ENCODE results near the gene NOS1AP. TPM values are rescaled to one million over a fixed set of nuclear protein-coding genes. Genes with fewer than 3 reads are reported as not detected.

The NOS1AP gene
- total RNA-seq, 2 donors from 2014 or later, result 3.1 to 4.0 TPM

DNA sequence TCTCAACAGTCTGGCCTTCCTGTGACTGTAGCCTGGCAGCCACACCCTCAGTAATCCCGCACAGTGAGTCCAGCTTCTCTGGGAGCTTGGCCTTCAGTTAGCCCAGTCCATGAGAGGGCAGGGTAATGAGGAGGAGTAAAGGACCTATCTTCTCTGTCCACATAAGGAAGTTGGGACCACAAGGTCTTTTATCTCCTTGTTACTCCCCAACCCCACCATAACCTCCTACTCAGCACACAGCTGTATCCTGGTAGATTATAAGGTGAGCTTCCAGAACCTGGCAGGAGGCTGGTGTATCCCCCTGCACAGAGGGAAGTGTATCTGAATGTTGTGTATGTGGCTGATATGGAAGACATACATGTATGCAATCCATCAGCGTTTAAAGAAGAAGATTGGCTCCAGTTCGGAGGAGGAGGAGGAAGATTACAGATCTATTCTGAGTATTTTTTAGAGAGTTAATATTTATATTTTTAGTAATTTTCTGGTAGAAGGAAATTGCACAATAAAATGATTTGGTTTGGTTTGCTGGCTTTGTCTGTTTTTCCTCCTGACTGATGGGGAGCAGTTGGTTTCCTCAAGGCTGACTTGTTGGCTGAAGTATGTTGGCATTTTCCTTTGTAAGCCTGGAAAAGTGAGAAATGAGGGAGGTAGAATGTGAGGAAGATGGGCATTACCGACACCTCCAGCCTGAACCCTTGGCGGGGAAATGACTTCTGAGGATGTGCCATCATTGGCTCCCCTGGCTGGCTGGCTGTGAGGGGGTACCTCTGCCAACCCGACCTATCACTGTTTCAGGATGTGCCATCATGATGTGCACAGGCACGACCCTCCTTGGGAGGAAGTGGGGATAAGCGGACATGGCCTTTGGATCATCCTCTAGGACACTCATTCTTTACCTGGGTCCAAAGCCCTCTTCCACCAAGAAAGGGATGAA is 317.1 kb downstream of the NOS1AP start:
- no peak overlapping the region for H3K27ac ChIP-seq
- TF ChIP-seq POLR2A (IDR thresholded peaks at IDR 0.05), result no peak
- no peak for TF ChIP-seq CTCF (IDR thresholded peaks at IDR 0.05)
- WGBS, 2 donors, result 84 to 85% methylated on average over 8 of the region's 8 CpGs
- DNase-seq, result no peak
- no peak for ATAC-seq
- H3K36me3 ChIP-seq (replicated peaks in 1 of 2; ENCODE audit: insufficient read depth in 1 of 2, low read depth in 2 of 2), result no peaks in the 10 kb centered on the region
- no peaks in the 10 kb centered on the region for H3K4me1 ChIP-seq
- H3K4me3 ChIP-seq, result no peak overlapping the region
- no peaks in the 10 kb centered on the region for H3K27me3 ChIP-seq
- intact Hi-C loops (cut with DNase I), result loop anchor here (5.0 kb wide), 1 partner anchor 329 kb away; no protein-coding TSS in a partner anchor
- H3K9me3 ChIP-seq, result no peaks in the 10 kb centered on the region

DNA sequence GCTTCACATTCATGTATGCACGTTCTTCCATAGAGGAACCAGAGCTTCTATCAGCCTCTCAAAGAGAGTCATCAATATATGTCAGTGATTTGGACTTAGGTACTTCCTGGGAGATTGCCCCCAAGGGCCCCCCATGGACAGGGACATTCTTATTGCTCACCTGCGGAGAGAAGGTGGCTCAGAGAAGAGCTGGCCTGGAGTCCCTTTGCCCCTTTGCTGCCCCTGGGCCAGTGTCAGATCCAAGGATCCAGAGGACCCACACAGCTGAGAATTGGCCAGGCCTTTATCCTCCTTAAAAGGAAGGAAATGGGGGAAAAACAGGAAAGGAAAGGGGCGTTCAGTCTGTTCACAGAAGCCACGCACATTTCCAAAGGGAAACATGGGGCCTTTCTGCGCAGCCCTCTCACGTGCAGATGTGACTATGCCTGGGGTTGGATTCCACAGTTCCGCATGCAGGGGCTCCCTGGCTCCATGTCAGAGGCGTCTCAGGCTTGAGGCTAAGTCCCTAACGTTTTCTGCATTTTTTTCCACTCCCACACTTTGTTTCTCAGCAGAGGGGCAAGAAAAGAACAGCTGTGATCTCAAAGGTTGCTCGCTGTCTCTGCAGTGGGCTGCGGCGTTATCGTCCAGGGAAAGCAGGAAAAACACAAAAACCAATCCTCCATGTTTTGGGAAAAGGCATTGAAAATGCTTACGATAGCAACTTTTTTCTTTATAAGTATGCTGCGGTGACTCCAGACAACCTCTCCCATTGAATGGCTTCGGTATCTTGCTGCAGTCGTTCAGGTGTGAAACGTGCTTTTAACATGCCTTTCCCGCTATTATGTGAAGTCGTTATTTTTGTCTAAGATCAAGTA is 318.0 kb downstream of the NOS1AP start:
- Histone ChIP-seq H3K4me3 (no peak overlapping the region), H3K27ac (no peak overlapping the region), H3K27me3 (no peaks in the 10 kb centered on the region), H3K4me1 (no peaks in the 10 kb centered on the region), H3K36me3 (replicated peaks in 1 of 2; ENCODE audit: insufficient read depth in 1 of 2, low read depth in 2 of 2) (no peaks in the 10 kb centered on the region), H3K9me3 (no peaks in the 10 kb centered on the region)
- intact Hi-C loops (cut with DNase I), result loop anchor here (5.0 kb wide), 1 partner anchor 330 kb away; no protein-coding TSS in a partner anchor
- TF ChIP-seq CTCF (IDR thresholded peaks at IDR 0.05) (no peak), POLR2A (IDR thresholded peaks at IDR 0.05) (no peak)
- ATAC-seq (no peak), DNase-seq (no peak)
- 75 to 76% methylated on average over 19 to 20 of the region's 20 CpGs for WGBS, 2 donors

GRCh38 chr1:162388083-162388594 is 318.6 kb downstream of the NOS1AP start:
- Histone ChIP-seq H3K9me3 (no peaks in the 10 kb centered on the region), H3K4me3 (no peak overlapping the region), H3K4me1 (no peaks in the 10 kb centered on the region), H3K27me3 (no peaks in the 10 kb centered on the region), H3K27ac (no peak overlapping the region), H3K36me3 (replicated peaks in 1 of 2; ENCODE audit: insufficient read depth in 1 of 2, low read depth in 2 of 2) (no peaks in the 10 kb centered on the region)
- TF ChIP-seq CTCF (IDR thresholded peaks at IDR 0.05) (no peak), POLR2A (IDR thresholded peaks at IDR 0.05) (no peak)
- DNase-seq, result no peak
- ATAC-seq, result no peak
- intact Hi-C loops (cut with DNase I), result loop anchor here (5.0 kb wide), 1 partner anchor 331 kb away; no protein-coding TSS in a partner anchor
- WGBS, 2 donors, result 64 to 79% methylated on average over 8 of the region's 8 CpGs

GRCh38 chr1:162388615-162389014 is 319.1 kb downstream of the NOS1AP start:
- ATAC-seq (no peak), DNase-seq (no peak)
- Histone ChIP-seq H3K4me1 (no peaks in the 10 kb centered on the region), H3K36me3 (replicated peaks in 1 of 2; ENCODE audit: insufficient read depth in 1 of 2, low read depth in 2 of 2) (no peaks in the 10 kb centered on the region), H3K9me3 (no peaks in the 10 kb centered on the region), H3K27me3 (no peaks in the 10 kb centered on the region), H3K4me3 (no peak overlapping the region), H3K27ac (no peak overlapping the region)
- 80 to 81% methylated on average over 4 to 5 of the region's 5 CpGs for WGBS, 2 donors
- intact Hi-C loops (cut with DNase I), result loop anchor here (5.0 kb wide), 1 partner anchor 331 kb away; no protein-coding TSS in a partner anchor
- TF ChIP-seq POLR2A (IDR thresholded peaks at IDR 0.05) (no peak), CTCF (IDR thresholded peaks at IDR 0.05) (no peak)

Data from body of pancreas (tissue), 4 donors.